Liver (tissue), 9 donors: Measurements from ENCODE around the gene APP. TPM values are rescaled to one million over a fixed set of nuclear protein-coding genes. Genes with fewer than 3 reads are reported as not detected.

Experiments used
- DNase-seq: peaks from one replicate; pipeline ENCODE4 v3.0.0-alpha.2; 2017; ENCODE audit warnings: low spot score
- H3K27ac ChIP-seq, 2 donors: one replicate each; pipeline ENCODE4 v1.7.0; 2013; ENCODE audit warnings: inconsistent platforms in 2 of 2, low read length in 2 of 2, control low read depth in 1 of 2, low read depth in 1 of 2, mild to moderate bottlenecking in 1 of 2
- H3K27me3 ChIP-seq, 4 donors: one replicate each; pipeline versions ENCODE4 v1.6.1 to v1.7.0; 2013; ENCODE audit warnings: low read length in 3 of 4, inconsistent platforms in 1 of 4, mild to moderate bottlenecking in 1 of 4, moderate library complexity in 1 of 4; ENCODE audit not compliant: control insufficient read depth in 4 of 4, insufficient read depth in 4 of 4
- H3K36me3 ChIP-seq, 4 donors: one replicate each; pipeline versions ENCODE4 v1.6.1 to v1.7.0; 2013; ENCODE audit warnings: low read length in 3 of 4, mild to moderate bottlenecking in 3 of 4, low read depth in 1 of 4, moderate library complexity in 1 of 4; ENCODE audit not compliant: control insufficient read depth in 4 of 4, insufficient read depth in 3 of 4
- H3K4me1 ChIP-seq, 4 donors: one replicate each; pipeline versions ENCODE4 v1.6.1 to v1.7.0; 2013; ENCODE audit warnings: low read length in 3 of 4, mild to moderate bottlenecking in 3 of 4, moderate library complexity in 1 of 4; ENCODE audit not compliant: control insufficient read depth in 4 of 4, insufficient read depth in 4 of 4
- H3K4me3 ChIP-seq, 3 donors: one replicate each; pipeline versions ENCODE4 v1.6.1 to v1.7.0; 2013; ENCODE audit warnings: low read length in 3 of 3, control low read depth in 1 of 3, low read depth in 1 of 3, mild to moderate bottlenecking in 1 of 3
- H3K9ac ChIP-seq, 2 donors: one replicate each; pipeline ENCODE4 v1.7.0; 2013; ENCODE audit warnings: low read length in 2 of 2, mild to moderate bottlenecking in 2 of 2, moderate library complexity in 2 of 2, control low read depth in 1 of 2, low read depth in 1 of 2
- H3K9me3 ChIP-seq, 4 donors: one replicate each; pipeline versions ENCODE4 v1.6.1 to v1.7.0; 2013; ENCODE audit warnings: low read length in 3 of 4; ENCODE audit not compliant: control insufficient read depth in 4 of 4
- EGR1 ChIP-seq, 2 donors: IDR thresholded peaks; 2 replicates each; pipeline ENCODE4 v1.6.1; 2016 to 2018; ENCODE audit warnings: antibody characterized with exemption in 2 of 2, low read depth in 2 of 2
- FOXA2 ChIP-seq: IDR thresholded peaks from 2 replicates; pipeline ENCODE4 v1.6.1; 2016; ENCODE audit warnings: antibody characterized with exemption
- GABPA ChIP-seq, 2 donors: IDR thresholded peaks in 1 of 2; conservative IDR thresholded peaks in 1 of 2; 2 replicates each; pipeline ENCODE4 v1.6.1; 2016; ENCODE audit warnings: antibody characterized with exemption in 2 of 2, mild to moderate bottlenecking in 1 of 2, moderate library complexity in 1 of 2
- HNF4G ChIP-seq: IDR thresholded peaks from 2 replicates; pipeline ENCODE4 v1.6.1; 2016; ENCODE audit warnings: antibody characterized with exemption
- JUND ChIP-seq, 2 donors: IDR thresholded peaks; 2 replicates each; pipeline ENCODE4 v1.6.1; 2016; ENCODE audit warnings: antibody characterized with exemption in 2 of 2
- MAX ChIP-seq: IDR thresholded peaks from 2 replicates; pipeline ENCODE4 v1.6.1; 2016; ENCODE audit warnings: antibody characterized with exemption
- NR2F2 ChIP-seq: IDR thresholded peaks from 2 replicates; pipeline ENCODE4 v1.6.1; 2016; ENCODE audit warnings: antibody characterized with exemption
- RAD21 ChIP-seq, 2 donors: IDR thresholded peaks; 2 replicates each; pipeline ENCODE4 v1.6.1; 2016; ENCODE audit warnings: antibody characterized with exemption in 2 of 2, mild to moderate bottlenecking in 2 of 2
- SP1 ChIP-seq: IDR thresholded peaks from 2 replicates; pipeline ENCODE4 v1.6.1; 2018; ENCODE audit warnings: antibody characterized with exemption, mild to moderate bottlenecking
- ZBTB33 ChIP-seq: IDR thresholded peaks from 2 replicates; pipeline ENCODE4 v1.6.1; 2016; ENCODE audit warnings: antibody characterized with exemption
- WGBS: extraction: QIAGEN DNeasy Blood & Tissue Kit; methylation state at CpG from one replicate; pipeline ENCODE4 v1.1.7; 2013; 5-methylcytosine and 5-hydroxymethylcytosine counted together
- polyA plus RNA-seq, 2 donors: library from polyadenylated mRNA; stranded (reverse) in 1 of 2; unstranded in 1 of 2; fragments of 200-250 nt in 1 of 2; fragments of >200 nt in 1 of 2; fragmentation: Nextera tagmentation in 1 of 2; extraction: Ambion mirVana in 1 of 2; gene quantifications; one replicate each; pipeline versions ENCODE4 v1.2.1 to v1.2.3, GENCODE V29; 2013 to 2015
- total RNA-seq, 2 donors: library from RNA; depleted of rRNA; stranded (reverse); fragments of >200 nt; gene quantifications; one replicate each; pipeline ENCODE4 v1.2.3, GENCODE V29; 2014
- TF ChIP-seq, protein P1 (sequence below): IDR thresholded peaks from 2 replicates; pipeline ENCODE4 v1.6.1; 2016; ENCODE audit warnings: antibody characterized with exemption
- TF ChIP-seq, protein P2 (sequence below): fragments of 150-350 bp; IDR thresholded peaks from 2 replicates; pipeline ENCODE4 v1.5.1; 2017; ENCODE audit warnings: improper control_type of control experiment, low read depth, low read length; ENCODE audit not compliant: missing input control
- donor health status: healthy.
- donor health status: healthy.
- donor health status: healthy.
- donor health status: healthy.
- donor health status: healthy.

Gene APP
- total and polyA plus RNA-seq, 4 donors = 24.9 to 201 (median 111) TPM

- Histone ChIP-seq H3K36me3 (no peaks in the 10 kb centered on the region), H3K27ac (no peak overlapping the region), H3K9ac (no peak overlapping the region), H3K9me3 (no peaks in the 10 kb centered on the region), H3K4me1 (no peaks in the 10 kb centered on the region), H3K27me3 (no peaks in the 10 kb centered on the region), H3K4me3 (no peak overlapping the region)
- no peak for TF ChIP-seq JUND (IDR thresholded peaks at IDR 0.05)
- no peak for TF ChIP-seq FOXA2
- TF ChIP-seq, protein P1, sequence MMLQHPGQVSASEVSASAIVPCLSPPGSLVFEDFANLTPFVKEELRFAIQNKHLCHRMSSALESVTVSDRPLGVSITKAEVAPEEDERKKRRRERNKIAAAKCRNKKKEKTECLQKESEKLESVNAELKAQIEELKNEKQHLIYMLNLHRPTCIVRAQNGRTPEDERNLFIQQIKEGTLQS = no peak
- no peak for TF ChIP-seq RAD21 (IDR thresholded peaks at IDR 0.05)
- TF ChIP-seq MAX = no peak
- TF ChIP-seq HNF4G = no peak
- no peak for TF ChIP-seq EGR1 (IDR thresholded peaks at IDR 0.05; ENCODE audit: low read depth in 2 of 2)
- DNase-seq = no peak
- 91% methylated on average over 7 of the region's 7 CpGs for WGBS
Observed at GRCh38 chr21:26077521-26077920, 93.0 kb downstream of the APP start.

DNA sequence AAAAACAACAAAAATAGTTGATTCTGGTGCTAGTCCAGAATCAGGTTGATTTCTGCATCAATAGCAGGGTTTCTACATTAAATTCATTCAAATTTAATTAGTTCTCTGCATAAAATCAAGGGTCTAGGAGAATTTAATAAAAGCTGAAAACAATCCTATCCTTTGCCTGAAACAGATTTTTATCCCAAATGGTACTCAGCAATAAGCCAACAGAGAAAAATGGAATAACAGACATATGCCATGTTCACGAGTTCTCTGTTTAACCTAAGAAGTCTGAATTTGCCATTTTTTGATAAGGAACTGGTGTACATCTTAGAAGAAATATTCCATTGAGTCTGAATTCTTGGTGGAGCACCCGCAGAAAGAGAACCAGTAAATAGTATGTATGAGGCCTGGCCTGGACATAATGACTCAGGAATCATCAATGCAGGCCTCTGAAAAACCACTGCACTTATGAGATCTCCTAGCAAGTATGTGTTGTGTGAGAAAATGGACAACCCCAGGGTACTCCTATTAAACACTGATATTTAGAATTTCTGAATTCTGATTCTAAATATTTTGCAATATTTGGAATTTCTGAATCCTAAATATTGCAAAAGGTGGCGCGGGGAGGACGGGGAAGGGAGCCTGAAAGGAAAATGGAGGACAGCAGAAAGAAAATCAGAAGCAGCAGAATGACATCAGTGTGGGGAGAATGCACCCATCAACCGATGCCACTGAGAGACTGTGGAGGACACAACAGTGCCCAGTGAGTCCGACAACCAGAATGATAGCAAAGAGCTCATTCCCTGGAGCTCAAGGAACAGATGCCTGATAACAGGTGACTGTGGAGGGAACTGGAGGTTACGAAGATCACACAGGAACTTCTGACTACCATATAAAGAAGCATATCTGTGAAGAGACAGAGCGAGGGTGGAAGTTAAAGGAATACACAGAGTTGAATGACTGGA lies 97.6 kb downstream of the APP start:
- H3K4me1 ChIP-seq = peaks cover 4 to 27% (median 12%) of the 10 kb centered on the region in 4 donors
- no peak overlapping the region for H3K4me3 ChIP-seq
- H3K9ac ChIP-seq = no peak overlapping the region
- no peak for TF ChIP-seq GABPA (IDR thresholded peaks at IDR 0.05 in 1 of 2, conservative IDR thresholded peaks at IDR 0.05 in 1 of 2)
- TF ChIP-seq, protein P2, sequence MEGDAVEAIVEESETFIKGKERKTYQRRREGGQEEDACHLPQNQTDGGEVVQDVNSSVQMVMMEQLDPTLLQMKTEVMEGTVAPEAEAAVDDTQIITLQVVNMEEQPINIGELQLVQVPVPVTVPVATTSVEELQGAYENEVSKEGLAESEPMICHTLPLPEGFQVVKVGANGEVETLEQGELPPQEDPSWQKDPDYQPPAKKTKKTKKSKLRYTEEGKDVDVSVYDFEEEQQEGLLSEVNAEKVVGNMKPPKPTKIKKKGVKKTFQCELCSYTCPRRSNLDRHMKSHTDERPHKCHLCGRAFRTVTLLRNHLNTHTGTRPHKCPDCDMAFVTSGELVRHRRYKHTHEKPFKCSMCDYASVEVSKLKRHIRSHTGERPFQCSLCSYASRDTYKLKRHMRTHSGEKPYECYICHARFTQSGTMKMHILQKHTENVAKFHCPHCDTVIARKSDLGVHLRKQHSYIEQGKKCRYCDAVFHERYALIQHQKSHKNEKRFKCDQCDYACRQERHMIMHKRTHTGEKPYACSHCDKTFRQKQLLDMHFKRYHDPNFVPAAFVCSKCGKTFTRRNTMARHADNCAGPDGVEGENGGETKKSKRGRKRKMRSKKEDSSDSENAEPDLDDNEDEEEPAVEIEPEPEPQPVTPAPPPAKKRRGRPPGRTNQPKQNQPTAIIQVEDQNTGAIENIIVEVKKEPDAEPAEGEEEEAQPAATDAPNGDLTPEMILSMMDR = no peak
- no peak for TF ChIP-seq NR2F2
- TF ChIP-seq SP1 = no peak
- no peak for TF ChIP-seq JUND (IDR thresholded peaks at IDR 0.05)
- TF ChIP-seq RAD21 (IDR thresholded peaks at IDR 0.05) = no peak
- TF ChIP-seq ZBTB33 = no peak
- no peak for TF ChIP-seq EGR1 (IDR thresholded peaks at IDR 0.05; ENCODE audit: low read depth in 2 of 2)
- no peak overlapping the region for H3K27ac ChIP-seq
- H3K36me3 ChIP-seq = no peaks in the 10 kb centered on the region
- no peaks in the 10 kb centered on the region for H3K27me3 ChIP-seq
- 95% methylated on average over 9 of the region's 9 CpGs for WGBS
- no peaks in the 10 kb centered on the region for H3K9me3 ChIP-seq
- DNase-seq = no peak
